ENCODE measurements around the gene AGPAT3.

Gene AGPAT3

GRCh38 chr21:43957128-43957571 is 92.1 kb downstream of the AGPAT3 start:
- DNase-seq (ENCODE audit: low read depth), result no peak

GRCh38 chr21:43957611-43958362 is 92.8 kb downstream of the AGPAT3 start:
- DNase-seq (ENCODE audit: low read depth), result no peak

GRCh38 chr21:43958364-43959158 is 93.5 kb downstream of the AGPAT3 start:
- no peak for DNase-seq (ENCODE audit: low read depth)

GRCh38 chr21:43959231-43960116 is 94.5 kb downstream of the AGPAT3 start:
- no peak for DNase-seq (ENCODE audit: low read depth)

- no peak for DNase-seq (ENCODE audit: low read depth)
These were observed 96.4 kb downstream of the AGPAT3 start for GRCh38 chr21:43961382-43961909.

- no peak for DNase-seq (ENCODE audit: low read depth)
These were observed 101.0 kb downstream of the AGPAT3 start for GRCh38 chr21:43965911-43966585.

DNA sequence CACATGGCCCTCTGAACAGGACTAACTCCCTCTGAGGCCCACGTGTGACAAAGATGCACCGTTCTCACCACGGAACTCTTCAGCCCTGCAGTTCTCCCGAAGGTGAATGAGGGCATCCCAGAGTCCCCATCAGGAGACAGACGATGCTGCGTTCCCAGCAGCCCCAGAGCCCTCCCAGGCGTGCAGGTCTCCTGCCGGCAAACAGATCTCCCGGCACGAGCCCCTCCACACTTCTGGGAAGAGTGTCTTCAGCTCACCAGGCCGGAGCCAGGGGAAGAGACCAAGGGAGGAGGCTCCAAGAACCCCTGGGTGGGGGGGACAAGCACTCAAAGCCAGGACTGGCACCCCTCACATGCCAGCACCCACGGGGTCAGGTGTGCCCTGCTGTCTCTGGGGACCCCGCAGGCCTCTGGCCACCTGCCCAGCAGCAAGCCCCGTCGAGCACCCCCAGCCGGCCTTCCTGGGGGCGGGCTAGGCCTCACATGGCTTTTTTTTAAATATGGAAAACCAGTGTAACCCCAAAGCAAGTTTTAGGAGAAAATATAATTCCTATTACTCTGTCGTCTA is 102.0 kb downstream of the AGPAT3 start:
- DNase-seq (ENCODE audit: low read depth), result no peak

DNA sequence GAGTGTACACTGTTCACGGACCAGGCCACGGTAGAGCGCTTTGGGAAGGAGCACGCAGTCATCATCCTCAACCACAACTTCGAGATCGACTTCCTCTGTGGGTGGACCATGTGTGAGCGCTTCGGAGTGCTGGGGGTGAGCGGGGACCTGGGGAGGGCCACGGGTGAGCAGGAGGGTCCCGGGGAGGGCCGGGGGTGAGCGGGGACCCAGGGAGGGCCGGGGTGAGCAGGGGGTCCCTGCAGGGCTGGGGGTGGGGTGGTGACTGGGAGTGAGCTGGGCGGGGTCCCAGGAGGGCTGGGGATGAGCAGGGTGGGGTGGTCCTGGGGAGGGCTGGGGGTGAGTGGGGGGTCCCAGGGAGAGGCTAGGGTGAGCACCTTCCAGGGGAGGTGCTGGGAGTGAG is 103.0 kb downstream of the AGPAT3 start:
- no peak for DNase-seq (ENCODE audit: low read depth)

GRCh38 chr21:43968410-43969114 is 103.5 kb downstream of the AGPAT3 start:
- no peak for DNase-seq (ENCODE audit: low read depth)

- no peak for DNase-seq (ENCODE audit: low read depth)
These were observed 104.1 kb downstream of the AGPAT3 start for GRCh38 chr21:43969115-43969444.

DNA sequence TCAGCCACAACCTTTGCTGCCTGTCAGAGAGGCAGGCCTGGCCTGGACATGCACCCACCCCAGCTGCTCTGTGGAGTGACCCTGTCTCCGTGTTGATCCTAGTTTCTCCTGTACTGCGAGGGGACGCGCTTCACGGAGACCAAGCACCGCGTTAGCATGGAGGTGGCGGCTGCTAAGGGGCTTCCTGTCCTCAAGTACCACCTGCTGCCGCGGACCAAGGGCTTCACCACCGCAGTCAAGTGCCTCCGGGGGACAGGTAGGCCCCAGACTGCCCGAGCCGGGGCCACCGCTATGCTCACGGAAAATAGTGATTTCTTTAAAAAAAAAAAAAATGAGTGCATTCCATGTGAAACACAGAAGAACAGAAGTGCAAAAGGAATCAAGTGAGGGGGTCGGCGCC is 105.5 kb downstream of the AGPAT3 start:
- DNase-seq (ENCODE audit: low read depth), result no peak

DNA sequence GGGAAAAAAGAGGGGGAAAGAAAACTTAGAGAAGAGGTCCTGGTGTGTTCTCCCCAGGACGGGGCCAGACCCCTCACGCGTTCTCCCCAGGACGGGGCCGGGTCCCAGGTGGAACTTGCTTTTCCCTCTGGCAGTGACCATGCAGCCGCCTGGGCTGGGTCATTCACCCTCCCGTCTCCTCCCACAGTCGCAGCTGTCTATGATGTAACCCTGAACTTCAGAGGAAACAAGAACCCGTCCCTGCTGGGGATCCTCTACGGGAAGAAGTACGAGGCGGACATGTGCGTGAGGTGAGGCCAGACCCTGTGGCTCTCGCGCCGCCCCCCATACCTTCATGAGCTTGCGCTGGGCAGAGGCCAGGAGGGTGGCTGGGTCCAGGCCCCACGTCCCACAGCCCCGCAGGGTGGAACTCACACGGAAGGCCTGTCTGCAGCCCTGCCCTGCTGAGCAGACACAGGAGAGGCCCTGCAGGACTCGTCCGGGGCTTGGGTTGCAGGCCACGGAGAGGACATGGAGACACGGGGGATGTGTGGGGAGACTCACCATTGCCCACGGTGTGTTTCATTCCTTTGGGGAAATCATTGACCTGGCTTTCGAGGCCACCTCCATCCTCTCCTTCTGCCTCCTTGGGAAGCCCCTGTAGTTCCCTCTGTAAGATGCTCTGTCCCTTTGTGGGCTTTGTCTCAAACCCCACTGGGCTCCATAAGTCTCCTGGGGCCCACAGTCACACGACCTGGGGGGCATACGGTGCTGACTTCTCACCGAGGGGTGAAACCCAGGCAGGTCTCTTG is 106.4 kb downstream of the AGPAT3 start:
- no peak for DNase-seq (ENCODE audit: low read depth)

GRCh38 chr21:43971992-43972255 is 106.9 kb downstream of the AGPAT3 start:
- DNase-seq (ENCODE audit: low read depth), result no peak

GRCh38 chr21:43972850-43973633 is 108.0 kb downstream of the AGPAT3 start:
- no peak for DNase-seq (ENCODE audit: low read depth)

GRCh38 chr21:43973634-43973955 is 108.6 kb downstream of the AGPAT3 start:
- DNase-seq (ENCODE audit: low read depth), result no peak

- no peak for DNase-seq (ENCODE audit: low read depth)
These were observed 109.9 kb downstream of the AGPAT3 start for GRCh38 chr21:43974791-43975468.

- DNase-seq (ENCODE audit: low read depth), result peak; percentile 56
These were observed 110.6 kb downstream of the AGPAT3 start for GRCh38 chr21:43975469-43976098.

DNA sequence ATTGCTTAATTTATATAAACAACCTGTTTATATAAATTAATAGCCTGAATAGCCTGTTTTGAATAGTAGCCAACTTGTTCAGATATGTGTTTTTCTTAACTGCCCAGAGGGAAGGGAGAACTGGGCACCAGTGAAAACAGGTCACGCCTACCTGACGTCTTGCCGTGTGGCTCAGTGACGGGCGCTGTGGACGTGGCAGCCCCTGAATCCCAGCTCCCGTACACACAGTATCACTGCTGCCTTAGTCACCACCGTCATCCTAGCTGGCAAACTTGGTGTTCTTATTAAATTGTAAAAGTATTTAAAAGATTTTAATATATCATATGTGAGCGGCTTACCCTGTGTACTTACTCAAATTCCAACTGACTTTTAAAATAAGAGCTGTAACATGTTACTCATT is 111.6 kb downstream of the AGPAT3 start:
- DNase-seq (ENCODE audit: low read depth), result no peak
